GM12875 (cell line): Measurements from ENCODE around the gene NSUN3.

Experiments used
- H3K4me3 ChIP-seq: one replicate; pipeline ENCODE4 v1.5.1; 2011; ENCODE audit warnings: low read depth, low read length, control low read depth
- CTCF ChIP-seq: IDR thresholded peaks from 2 replicates; pipeline ENCODE4 v1.5.1; 2011; ENCODE audit warnings: low read depth, mild to moderate bottlenecking, control low read depth, inconsistent platforms, low read length, moderate library complexity, borderline replicate concordance; ENCODE audit not compliant: insufficient read depth

The NSUN3 gene

GRCh38 chr3:94167796-94168195 lies 104.9 kb downstream of the NSUN3 start:
- H3K4me3 ChIP-seq, result no peak overlapping the region
- TF ChIP-seq CTCF, result no peak

GRCh38 chr3:94171954-94172353 lies 109.1 kb downstream of the NSUN3 start:
- TF ChIP-seq CTCF, result no peak
- no peak overlapping the region for H3K4me3 ChIP-seq

GRCh38 chr3:94172695-94173310 lies 109.9 kb downstream of the NSUN3 start:
- TF ChIP-seq CTCF, result no peak

GRCh38 chr3:94173673-94174434 lies 111.0 kb downstream of the NSUN3 start:
- no peak overlapping the region for H3K4me3 ChIP-seq
- TF ChIP-seq CTCF, result no peak

More at GRCh38 chr3:94172695-94173310, 109.9 kb downstream of the NSUN3 start:
- H3K4me3 ChIP-seq, result no peak overlapping the region

- no peak for TF ChIP-seq CTCF
- no peak overlapping the region for H3K4me3 ChIP-seq
Measured at GRCh38 chr3:94175677-94176076, 112.8 kb downstream of the NSUN3 start.

- H3K4me3 ChIP-seq, result no peak overlapping the region
- TF ChIP-seq CTCF, result no peak
Measured at GRCh38 chr3:94176988-94177745, 114.3 kb downstream of the NSUN3 start.
